CD4-positive, alpha-beta T cell treated with Interferon gamma for 1 hour (primary cell): ENCODE measurements around the gene HS6ST3.

Source experiments
- DNase-seq: peaks from one replicate; pipeline ENCODE4 v3.0.0-alpha.2; 2020

HS6ST3 gene

DNA sequence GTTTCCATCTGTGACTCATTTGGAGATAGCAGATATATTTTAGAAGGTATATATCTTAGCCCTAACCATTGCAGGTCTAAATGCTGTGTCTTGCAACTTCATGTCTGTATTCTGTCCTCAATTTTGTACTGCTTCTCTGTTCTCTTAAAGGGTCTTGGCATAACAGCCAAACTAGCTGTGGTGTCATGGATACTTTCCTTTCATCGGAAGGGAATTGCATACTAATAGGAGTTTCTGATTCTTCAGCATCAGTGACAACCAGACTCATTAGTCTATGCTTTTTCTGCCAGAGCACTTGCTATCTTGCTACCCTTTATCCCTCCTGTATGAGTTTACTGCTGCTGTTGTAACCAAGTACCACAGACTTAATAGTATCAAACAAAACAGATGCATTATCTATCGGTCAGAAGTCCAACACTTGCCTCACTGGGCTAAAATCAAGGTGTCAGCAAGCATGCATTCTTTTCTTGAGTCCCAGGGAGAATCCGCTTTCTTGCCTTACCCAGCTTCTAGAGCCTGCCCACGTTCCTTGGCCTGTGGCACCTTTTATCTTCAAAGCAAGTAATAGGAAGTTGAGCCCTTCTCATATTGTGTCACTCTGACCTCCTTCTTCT is 253.1 kb downstream of the HS6ST3 start:
- DNase-seq = no peak

DNA sequence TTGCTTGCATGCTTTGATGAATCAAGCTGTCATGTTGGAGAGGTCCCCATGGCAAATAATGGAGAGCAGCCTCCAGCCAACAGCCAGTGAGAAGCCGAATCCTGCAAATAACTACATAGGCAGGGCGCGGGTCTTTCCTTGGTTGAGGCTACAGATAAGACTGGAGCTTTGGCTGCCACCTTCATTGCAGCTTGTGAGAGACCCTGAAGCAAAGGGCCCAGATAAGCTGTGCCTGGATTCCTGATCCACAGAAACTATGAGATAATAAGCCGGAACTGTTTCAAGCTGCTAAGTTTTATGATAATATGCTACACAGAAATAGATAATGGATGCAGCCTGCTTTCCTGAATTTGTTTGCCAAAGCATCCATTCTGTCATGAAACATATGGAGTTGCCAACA is 257.0 kb downstream of the HS6ST3 start:
- no peak for DNase-seq

DNA sequence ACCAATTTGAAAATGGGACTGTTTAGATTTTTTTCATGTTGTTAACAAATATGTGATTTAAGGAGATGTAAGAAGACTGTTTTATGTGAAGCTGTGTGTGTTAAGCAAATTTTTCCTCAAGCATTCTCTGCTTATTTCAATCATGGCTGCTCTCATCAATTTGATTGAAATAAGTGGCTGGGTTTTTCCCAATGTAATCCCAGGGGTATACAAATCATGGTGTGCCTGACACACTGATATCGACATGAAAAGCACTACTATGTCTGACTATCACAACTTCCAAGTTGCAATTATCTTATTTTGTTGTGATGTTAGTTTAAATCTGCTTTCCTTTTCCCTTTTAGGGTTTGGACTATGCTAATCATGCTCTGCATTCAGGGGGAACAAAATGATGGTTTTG is 283.7 kb downstream of the HS6ST3 start:
- DNase-seq = no peak

DNA sequence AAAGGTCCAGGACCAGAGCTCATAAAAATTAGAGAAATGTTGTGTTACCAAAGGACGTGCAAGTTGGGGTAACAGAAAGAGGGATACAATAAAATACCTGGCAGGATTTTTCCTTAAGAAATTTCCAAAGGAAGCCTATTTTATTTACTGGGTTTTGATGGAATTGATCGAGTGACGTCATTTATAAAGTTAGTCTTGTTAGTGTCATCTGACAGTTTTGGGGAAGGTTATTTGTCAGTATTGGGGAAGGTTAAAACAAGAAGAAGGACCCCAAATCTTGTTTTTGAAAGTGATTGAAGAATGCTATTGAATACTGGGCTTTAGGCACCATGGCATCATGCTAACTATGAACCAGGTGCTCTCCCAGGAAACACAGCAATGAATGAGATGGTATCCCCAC is 287.9 kb downstream of the HS6ST3 start:
- no peak for DNase-seq

DNA sequence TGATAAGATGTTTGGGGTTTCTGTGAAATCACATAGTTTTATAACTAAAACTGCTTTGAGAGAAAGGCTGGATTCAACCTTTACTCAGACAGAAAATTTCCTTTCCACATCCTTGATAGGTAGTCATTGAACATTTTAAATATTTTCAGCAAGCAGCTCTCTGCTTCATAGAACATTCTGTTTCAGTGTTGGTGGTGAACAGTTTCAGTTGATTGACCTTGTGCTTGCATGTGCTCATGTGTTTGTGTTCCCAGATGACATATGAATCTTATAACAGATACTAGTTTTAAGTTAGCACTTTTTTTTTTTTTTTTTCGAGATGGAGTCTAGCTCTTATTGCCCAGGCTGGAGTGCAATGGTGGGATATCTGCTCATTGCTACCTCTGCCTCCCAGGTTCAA is 290.1 kb downstream of the HS6ST3 start:
- no peak for DNase-seq

DNA sequence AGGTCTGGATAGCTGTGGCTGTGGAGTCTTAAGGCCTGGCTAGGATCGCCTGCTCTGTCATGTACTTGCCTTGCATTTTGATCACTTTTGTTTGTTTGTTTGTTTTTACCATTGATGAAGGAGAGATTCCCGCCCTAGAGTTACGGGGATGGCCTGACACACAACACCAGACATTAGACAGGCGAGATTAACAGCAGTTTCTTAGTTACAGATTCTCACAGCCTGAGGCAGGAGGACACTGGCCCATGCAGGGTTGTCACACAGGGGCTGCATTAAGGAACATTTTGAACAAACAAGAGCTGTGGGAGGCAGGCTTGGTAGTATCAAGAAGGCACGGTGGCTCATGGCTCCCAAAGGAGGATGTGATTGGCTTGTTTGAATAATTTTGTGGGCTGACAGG is 291.8 kb downstream of the HS6ST3 start:
- no peak for DNase-seq

DNA sequence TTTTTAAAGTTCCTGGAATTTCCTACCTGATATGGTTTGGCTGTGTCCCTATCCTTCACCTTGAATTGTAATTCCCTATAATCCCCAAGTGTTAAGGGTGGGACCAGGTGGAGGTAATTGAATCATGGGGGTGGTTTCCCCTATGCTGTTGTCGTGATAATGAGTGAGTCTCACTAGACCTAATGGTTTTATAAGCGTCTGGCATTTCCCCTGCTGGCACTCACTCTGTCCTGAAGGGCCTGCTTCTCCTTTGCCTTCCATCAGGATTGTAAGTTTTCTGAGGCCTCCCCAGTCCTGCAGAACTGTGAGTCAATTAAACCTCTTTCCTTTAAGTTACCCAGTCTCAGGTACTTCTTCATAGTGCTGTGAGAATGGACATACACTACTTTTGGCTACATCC is 298.7 kb downstream of the HS6ST3 start:
- no peak for DNase-seq

DNA sequence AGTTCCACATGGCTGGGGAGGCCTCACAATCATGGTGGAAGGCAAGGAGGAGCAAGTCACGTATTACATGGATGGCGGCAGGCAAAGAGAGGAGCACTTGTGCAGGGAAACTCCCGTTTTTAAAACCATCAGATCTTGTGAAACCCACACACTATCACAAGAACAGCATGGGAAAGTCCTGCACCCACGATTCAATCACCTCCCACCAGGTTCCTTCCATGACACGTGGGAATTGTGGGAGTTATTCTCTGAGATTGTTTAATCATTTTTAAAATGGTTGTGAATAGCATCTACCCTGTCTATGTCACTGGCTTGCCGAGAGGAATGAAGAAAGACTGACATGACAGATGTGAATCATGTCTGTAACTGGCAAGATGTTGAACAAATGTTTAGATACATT is 301.7 kb downstream of the HS6ST3 start:
- DNase-seq = no peak

DNA sequence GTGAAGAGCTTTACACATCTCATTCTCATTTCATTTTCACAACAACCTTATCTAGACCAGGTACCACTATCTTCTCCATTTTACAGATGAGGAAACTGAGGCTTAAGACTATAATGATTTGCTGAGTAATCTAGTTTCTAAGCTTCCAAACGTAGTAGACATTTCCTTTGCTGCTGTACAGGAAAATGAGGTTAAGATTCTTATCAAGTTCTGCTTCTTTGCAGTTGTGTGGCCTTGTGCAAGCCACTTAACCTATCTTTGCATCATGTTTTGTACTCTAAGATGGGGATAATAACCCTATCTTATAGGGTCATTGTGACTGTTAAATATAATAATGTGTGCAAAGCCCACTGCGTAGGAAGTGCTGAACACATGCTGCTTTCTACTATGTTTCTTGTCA is 307.9 kb downstream of the HS6ST3 start:
- DNase-seq = no peak

DNA sequence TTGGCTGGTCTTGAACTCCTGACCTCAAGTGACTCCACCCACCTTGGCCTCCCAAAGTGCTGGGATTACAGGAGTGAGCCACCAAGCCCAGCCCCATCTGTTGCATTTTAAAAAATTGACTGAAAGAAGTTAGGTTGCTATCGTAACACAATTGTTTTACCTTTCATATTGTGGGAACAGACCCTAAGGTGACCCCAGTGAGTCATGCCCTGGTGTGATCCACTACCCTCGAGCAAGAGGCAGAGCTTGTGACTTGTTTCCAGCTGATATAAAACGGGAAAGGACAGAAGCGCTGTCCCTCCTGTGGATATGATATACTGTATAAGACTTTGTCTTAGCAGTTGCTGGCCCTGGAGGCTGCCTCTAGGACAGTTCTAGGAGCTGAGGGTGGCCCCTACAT is 308.6 kb downstream of the HS6ST3 start:
- DNase-seq = no peak

DNA sequence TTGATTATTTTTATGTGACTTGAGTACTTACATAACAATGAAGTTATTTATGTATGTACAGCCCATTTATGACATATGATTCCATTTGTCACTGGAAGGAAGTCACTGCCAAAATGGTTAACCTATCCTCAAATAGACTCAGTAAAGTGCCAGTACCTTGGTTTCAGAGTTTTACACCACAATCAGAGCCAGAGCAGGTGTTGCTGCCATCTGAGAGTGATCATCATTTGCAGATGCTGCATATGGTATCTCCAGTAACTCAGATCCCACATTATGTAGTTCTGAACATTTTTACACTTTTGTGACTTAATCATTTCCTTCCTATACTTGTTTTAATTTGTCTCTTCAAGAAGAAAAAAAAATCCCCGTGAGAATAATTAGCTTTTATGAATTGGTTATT is 313.3 kb downstream of the HS6ST3 start:
- DNase-seq = no peak

DNA sequence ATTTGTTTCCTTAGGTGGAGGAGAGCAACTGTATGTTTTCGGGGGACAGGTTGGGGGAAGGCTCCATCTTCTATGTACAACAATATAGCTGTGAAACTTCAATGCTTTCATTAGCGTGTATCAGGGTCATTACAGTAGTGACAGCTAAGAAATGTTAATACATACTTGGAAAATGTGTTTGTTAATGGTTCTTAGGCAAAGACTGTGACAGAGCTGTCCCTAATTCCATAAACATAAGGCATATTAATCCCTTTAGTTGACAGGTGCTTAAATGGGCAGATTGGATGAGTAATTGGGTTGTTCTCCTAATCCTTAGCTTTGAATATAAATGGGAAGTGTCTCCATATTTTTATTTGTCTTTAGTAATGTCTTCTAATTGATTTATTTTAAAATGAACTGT is 313.7 kb downstream of the HS6ST3 start:
- DNase-seq = no peak

DNA sequence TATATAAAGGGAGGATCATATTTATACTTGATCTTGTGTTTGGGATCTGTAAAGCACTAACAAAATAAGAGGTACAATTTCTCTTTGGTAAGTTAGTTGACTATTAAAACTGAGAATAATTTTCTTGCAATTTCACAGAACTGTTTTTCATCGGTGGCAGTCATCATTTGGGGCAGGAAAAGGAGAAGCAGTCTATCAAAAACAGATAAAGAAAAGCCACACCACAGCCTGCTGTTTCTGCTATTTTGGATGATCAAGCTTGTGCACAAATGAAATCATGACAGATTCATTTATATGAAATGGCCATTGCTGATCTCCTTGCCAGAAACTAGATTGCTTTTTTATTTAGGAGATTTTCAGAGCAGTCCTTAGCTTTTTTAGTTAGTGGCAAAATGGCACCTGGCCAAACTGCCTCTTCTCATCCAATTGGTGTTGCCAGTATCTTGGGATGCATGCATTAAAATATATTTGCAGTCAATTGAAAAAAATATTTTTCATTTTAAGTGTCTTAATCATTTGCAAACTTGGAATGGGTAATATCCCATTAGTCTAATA is 326.0 kb downstream of the HS6ST3 start:
- DNase-seq = no peak

DNA sequence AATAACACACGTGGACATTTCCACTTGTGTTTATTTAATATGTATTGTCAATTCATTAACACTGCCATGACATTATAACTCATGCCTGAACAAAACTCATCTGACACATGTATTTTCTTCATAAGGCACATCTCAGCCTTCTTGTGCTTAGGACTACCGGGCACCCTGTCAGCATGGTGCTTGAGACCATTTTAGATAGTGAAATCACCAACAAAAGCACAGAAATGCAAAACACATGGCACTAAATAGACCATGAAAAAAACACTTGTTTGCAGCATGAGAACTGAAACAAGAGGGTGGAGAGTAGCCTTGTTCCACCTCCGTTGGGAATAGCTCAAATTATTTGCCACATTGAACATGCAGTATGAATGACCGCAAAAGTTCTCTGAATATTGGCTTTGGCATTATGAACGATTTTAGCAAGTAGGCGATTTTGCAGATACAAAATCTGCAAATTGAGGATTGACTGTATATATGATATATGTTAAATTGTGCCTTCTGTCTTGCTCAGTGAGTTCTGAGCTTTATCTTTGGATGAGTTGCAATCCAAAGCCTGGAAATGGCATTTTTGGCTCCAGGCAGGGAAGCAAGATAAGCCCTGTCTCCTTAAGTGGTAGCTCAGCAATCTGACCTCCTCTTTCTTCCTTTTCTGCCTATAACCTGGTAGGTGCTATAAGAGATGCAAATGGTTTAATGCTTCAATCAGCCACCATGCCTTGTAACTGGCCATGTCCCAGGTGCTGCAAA is 328.2 kb downstream of the HS6ST3 start:
- DNase-seq = no peak

DNA sequence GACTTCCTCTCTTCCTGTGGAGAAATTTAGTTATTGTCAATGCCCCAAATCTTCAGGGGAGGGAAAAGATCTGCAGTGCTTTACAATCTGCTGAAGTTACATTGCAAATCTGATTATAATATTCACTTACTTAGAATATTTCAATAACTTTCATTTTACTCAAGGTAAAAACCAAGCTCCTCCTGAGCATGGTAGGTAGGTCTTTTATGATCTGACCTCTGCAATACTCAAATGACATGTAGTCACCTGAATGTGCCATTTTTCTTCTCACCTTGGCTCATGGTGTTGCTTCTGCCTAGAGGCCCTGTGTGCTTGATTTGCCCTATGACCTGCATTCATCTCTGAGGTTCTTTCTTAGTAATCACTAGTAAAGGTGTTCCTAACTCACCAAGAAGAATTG is 331.4 kb downstream of the HS6ST3 start:
- no peak for DNase-seq

DNA sequence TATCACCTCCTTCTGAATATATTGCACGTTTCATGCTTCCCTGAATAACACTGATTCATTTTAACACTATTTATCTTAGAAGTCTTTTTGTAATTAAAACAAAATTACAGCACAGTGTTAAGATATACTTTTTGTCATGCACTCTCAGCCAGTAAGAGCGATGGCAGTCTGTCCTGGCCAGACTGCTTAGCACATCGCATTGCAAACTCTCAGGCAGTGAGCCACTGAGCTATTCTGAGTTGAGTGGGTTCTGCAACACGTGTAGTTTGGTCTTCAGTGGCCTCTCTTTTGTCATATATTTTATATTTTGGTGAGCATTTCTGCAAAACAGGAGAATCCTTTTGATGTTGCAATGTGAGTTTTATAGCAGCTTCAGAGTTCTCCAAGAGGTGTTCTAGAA is 332.1 kb downstream of the HS6ST3 start:
- no peak for DNase-seq

DNA sequence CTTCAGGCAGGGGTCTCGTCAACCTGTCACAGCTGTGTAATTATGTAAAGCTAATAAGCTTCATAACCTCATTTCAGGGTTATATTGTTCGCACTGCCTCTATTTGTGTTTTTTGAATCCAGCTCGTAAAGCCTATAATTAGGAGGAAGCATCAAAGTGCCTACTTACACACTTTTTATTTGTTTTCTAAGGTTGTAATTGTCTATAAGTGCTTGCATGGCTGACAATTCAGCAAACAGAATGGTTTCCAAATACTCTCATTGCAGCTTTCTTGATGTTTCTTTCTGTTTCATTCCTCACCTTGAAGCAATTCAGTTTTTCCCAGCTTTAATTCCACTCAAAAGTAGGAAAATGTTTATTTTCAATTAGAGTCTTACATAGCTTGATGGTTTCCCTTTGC is 336.3 kb downstream of the HS6ST3 start:
- DNase-seq = no peak

DNA sequence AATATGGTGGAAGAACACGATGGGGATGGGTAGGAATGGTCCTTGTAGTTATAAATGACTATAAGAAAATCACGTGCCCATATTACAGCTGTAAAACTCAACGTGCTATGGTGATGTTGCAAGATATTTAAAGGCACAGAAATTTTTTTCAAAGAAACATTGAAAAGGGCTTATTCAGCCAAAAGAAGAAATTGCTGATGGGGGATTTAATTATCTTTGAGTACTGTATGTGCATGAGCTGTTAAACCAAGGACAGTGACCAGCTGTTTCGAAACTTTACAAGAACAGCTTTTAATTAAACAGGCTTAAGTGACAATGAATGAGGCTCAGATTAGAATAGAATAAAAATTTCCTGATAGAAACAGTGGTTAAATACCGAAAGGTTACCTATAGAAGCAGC is 339.0 kb downstream of the HS6ST3 start:
- no peak for DNase-seq

DNA sequence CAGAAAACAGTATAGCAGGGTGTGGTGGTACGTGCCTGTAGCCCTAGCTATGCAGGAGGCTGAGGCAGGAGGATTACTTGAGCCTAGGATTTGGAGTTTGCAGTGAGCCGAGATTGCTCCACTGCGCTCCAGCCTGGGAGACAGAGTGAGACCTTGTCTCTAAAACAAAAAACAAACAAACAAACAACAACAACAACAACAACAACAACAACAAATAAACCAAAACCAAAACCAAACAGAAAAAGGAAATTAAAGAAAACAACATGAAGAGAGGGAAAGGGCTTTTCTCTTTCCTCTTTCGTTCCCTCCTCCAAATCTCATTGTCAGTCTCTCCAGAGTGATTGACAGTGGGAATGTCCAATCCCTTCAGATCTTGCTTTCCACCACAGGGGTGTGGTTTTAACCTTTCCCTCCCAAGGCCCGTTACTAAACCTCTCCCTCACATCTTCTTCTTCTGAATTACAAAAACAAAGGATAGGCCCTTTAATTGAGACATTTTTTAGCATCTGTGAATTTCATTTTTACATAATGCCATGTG is 341.2 kb downstream of the HS6ST3 start:
- DNase-seq = no peak

DNA sequence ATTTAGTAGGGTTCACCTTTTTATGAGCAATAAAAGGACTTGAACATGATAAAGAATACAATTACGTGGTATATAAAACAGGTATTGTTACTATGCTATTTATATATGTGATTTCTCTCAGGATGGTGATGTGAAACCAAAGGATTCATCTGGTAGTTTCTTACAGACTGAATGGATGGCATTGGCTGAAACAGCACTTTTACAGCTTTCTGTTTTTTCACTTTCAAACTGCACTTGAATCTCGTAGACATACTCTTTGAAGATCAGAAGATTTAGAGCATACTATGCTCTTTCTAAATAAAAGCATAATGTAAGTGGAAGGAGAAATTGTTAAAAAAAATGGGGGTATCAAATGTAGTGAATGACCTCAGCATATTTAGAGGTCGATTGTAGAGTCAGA is 354.8 kb downstream of the HS6ST3 start:
- no peak for DNase-seq

DNA sequence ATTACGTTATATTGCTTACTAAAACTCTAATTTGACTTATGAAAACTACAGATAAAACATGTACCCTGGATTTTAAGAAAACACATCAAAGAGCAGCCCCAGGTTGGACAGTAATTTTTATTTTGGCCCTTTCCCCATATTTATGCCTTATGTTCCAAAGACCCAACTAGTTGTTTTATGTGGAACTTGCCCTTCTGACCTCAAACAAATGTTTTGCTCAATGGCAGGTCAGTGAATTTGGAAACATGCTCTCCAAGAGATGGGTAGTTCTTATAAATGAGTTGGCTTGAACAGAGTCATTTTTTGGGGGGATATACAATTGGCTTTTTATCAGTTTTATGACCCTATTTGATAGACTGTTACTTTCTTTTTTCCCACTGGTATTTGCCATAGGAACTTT is 360.0 kb downstream of the HS6ST3 start:
- no peak for DNase-seq

DNA sequence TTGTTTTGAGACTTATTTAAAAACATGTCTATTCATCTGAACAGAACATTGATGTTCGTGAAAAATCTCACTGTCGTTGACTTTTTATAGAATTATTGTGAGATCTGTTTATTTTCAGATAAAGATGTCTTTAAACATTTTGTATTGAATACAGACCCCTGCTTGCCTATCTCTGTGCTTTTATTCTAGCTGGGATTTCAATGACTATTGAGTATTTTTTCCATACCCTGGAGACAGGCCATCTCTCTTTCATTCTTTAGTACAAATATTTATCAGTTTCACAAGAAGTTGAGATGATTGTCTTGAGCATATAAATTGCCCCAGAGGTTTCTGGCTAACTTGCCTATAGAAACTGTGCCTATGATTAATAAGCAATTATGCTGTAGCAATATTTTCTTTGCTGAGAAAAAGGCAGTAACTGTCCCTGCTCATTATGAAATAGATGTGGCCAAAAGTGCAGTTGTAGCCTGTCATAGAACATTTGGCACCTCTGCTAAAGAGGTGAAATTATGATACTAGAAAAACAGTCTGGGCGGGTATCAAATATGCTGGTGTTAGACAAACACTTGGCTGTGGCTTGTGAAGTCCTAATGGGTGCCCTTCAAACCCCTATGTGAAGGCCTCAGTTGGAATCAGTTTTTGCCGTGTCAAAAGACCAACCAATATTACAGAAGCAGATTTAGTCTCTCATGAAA is 360.6 kb downstream of the HS6ST3 start:
- no peak for DNase-seq

DNA sequence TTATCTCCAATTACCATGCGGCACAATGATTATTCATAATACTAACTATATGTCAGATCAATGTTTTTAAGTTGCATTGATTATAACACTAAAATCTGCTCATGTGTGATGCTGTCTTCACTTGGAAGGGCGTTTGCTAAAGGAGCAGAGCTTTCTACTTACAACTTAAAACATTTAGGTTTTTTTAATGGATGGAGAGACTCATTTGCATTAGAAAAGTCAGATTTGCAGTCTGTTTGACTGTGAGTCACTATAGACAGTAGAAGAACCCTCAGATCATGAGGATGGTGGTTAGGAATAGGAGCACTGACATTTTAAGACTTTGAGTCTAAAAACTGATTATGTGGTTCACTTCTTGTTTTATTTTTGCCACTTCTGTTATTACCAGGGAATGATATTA is 364.6 kb downstream of the HS6ST3 start:
- no peak for DNase-seq

DNA sequence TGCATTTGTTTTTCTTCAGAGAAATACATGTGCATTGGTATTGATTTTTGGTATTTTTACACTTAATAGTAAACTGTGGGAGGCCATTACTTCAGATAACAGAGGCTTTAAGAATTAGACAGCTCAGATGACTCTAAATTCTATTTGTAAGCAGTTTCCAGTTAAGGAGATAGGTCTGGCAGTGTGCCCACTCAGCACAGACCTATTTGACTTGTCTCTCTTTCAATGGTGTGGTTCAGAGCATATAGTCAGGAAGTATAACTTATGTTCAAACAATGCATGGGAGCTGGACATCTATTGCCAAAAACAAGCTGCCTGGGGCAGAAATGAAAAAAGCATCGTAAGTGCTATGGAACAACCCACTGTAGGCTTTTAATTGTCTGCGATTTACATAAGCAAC is 370.7 kb downstream of the HS6ST3 start:
- no peak for DNase-seq
